Smooth muscle cell (in vitro differentiated cells): Measurements from ENCODE around the gene CRADD. TPM values are rescaled to one million over a fixed set of nuclear protein-coding genes. Genes with fewer than 3 reads are reported as not detected.
A peak's percentile ranks its signal among the peaks of the same experiment; 100 is the strongest.

Source experiments
- DNase-seq: peaks from one replicate; lab custom pipeline; 2025; ENCODE audit not compliant: unreplicated experiment; lab: John Stamatoyannopoulos, UW
- H2AFZ ChIP-seq: fragments of 200-600 bp; sonication (generic); 2 replicates; pipeline ENCODE4 v1.6.0; 2016; ENCODE audit warnings: antibody characterized with exemption, low read depth, mild to moderate bottlenecking
- H3F3A ChIP-seq: fragments of 200-600 bp; sonication (generic); 2 replicates; pipeline ENCODE4 v1.6.0; 2017; ENCODE audit warnings: antibody characterized with exemption, low read depth
- H3K27ac ChIP-seq: fragments of 200-600 bp; sonication (generic); 2 replicates; pipeline ENCODE4 v1.5.1; 2016; ENCODE audit warnings: low read depth, mild to moderate bottlenecking
- H3K27me3 ChIP-seq: fragments of 200-600 bp; sonication (generic); 2 replicates; pipeline ENCODE4 v1.6.1; 2016; ENCODE audit warnings: low read depth, mild to moderate bottlenecking
- H3K36me3 ChIP-seq: fragments of 200-600 bp; sonication (generic); 2 replicates; pipeline ENCODE4 v1.5.1; 2016; ENCODE audit warnings: low read depth
- H3K4me1 ChIP-seq: fragments of 200-600 bp; sonication (generic); 2 replicates; pipeline ENCODE4 v1.5.1; 2016; ENCODE audit warnings: low read depth
- H3K4me2 ChIP-seq: fragments of 200-600 bp; sonication (generic); 2 replicates; pipeline ENCODE4 v1.6.0; 2016; ENCODE audit warnings: mild to moderate bottlenecking
- H3K4me3 ChIP-seq: fragments of 200-600 bp; sonication (generic); 2 replicates; pipeline ENCODE4 v1.5.1; 2016; ENCODE audit warnings: mild to moderate bottlenecking
- H3K79me2 ChIP-seq: fragments of 200-600 bp; sonication (generic); 2 replicates; pipeline ENCODE4 v1.6.0; 2016; ENCODE audit warnings: low read depth, mild to moderate bottlenecking
- H3K9ac ChIP-seq: fragments of 200-600 bp; sonication (generic); 2 replicates; pipeline ENCODE4 v1.6.0; 2016; ENCODE audit warnings: low read depth
- H3K9me3 ChIP-seq: fragments of 200-600 bp; sonication (generic); replicated peaks from 2 replicates; pipeline ENCODE4 v1.5.1; 2016; ENCODE audit warnings: low read depth
- H4K20me1 ChIP-seq: fragments of 200-600 bp; sonication (generic); 2 replicates; pipeline ENCODE4 v1.6.0; 2016; ENCODE audit warnings: low read depth
- CTCF ChIP-seq: fragments of 200-600 bp; sonication (generic); IDR thresholded peaks from 2 replicates; pipeline ENCODE4 v1.5.1; 2017; ENCODE audit warnings: borderline replicate concordance, mild to moderate bottlenecking, antibody characterized with exemption; ENCODE audit not compliant: insufficient read depth, poor library complexity, severe bottlenecking
- WGBS: methylation state at CpG from one replicate; pipeline ENCODE4 v1.1.7; 2016; ENCODE audit warnings: low lambda C conversion rate; 5-methylcytosine and 5-hydroxymethylcytosine counted together
- polyA plus RNA-seq: library from polyadenylated mRNA; unstranded; fragments of >200 nt; fragmentation: Nextera tagmentation; extraction: Ambion mirVana; gene quantifications from 2 replicates; pipeline ENCODE4 v1.2.1, GENCODE V29; 2016
- total RNA-seq: library from RNA; depleted of rRNA; stranded (reverse); fragments of >200 nt; gene quantifications from 2 replicates; pipeline ENCODE4 v1.2.3, GENCODE V29; 2014

CRADD gene
- total and polyA plus RNA-seq, 2 experiments from 2014 or later = 10.7 to 28.6 TPM

DNA sequence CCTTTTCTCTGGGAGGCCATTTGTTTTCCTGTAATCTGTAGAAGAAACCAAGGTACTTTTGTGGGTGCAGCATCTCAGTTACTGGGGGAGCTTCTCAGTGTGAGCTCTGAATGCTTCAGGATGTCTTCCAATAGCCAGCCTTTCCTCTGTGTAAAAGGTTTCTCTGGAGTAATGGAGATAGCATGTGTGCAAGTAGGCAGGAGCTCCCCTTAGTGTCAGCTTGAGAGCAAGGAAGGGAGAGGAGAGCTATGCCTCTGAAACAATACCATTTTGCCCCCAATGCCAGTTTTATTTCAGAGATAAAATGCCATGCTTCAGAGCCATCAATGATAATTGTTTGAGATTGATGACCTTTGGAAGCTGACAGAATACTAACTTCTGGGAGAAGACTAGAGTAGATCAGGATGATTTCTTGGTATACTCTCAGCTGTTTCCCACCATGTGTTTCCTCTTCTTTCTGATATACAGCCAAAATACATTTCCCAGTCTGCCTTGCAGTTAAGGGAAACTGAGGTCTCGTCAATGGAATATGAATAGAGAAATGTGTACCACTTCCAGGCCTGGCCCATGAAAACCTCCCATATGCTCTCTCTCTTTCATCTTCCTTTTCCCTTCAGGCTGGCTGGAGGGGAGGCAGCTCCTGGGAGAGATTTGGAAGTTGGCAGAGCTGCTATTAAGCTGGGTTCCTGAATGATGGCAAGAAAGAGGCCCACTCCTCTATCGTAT is 125.7 kb downstream of the CRADD start:
- Histone ChIP-seq H3F3A (no peaks in the 10 kb centered on the region), H3K79me2 (no peaks in the 10 kb centered on the region), H3K27me3 (no peaks in the 10 kb centered on the region), H3K4me1 (peaks cover 9% of the 10 kb centered on the region), H4K20me1 (no peaks in the 10 kb centered on the region), H3K9ac (no peak overlapping the region), H3K4me2 (peak overlapping the region; percentile 35), H3K27ac (peak overlapping the region; percentile 31), H3K9me3 (no peaks in the 10 kb centered on the region), H2AFZ (no peak overlapping the region), H3K4me3 (no peak overlapping the region), H3K36me3 (no peaks in the 10 kb centered on the region)
- no peak for TF ChIP-seq CTCF
- no peak for DNase-seq
- 95% methylated on average over 2 of the region's 2 CpGs for WGBS

GRCh38 chr12:93803424-93803807 is 126.2 kb downstream of the CRADD start:
- no peaks in the 10 kb centered on the region for H3K36me3 ChIP-seq
- no peaks in the 10 kb centered on the region for H3K79me2 ChIP-seq
- H3K27me3 ChIP-seq = no peaks in the 10 kb centered on the region
- peak overlapping the region; percentile 31 for H3K27ac ChIP-seq
- H3K9ac ChIP-seq = no peak overlapping the region
- H3K4me3 ChIP-seq = no peak overlapping the region
- no peaks in the 10 kb centered on the region for H3F3A ChIP-seq
- no peak overlapping the region for H2AFZ ChIP-seq
- H4K20me1 ChIP-seq = no peaks in the 10 kb centered on the region
- no peak for TF ChIP-seq CTCF
- peaks cover 9% of the 10 kb centered on the region for H3K4me1 ChIP-seq
- H3K4me2 ChIP-seq = peak overlapping the region; percentile 35
- H3K9me3 ChIP-seq = no peaks in the 10 kb centered on the region
- DNase-seq = no peak
- 51% methylated on average over 4 of the region's 4 CpGs for WGBS

DNA sequence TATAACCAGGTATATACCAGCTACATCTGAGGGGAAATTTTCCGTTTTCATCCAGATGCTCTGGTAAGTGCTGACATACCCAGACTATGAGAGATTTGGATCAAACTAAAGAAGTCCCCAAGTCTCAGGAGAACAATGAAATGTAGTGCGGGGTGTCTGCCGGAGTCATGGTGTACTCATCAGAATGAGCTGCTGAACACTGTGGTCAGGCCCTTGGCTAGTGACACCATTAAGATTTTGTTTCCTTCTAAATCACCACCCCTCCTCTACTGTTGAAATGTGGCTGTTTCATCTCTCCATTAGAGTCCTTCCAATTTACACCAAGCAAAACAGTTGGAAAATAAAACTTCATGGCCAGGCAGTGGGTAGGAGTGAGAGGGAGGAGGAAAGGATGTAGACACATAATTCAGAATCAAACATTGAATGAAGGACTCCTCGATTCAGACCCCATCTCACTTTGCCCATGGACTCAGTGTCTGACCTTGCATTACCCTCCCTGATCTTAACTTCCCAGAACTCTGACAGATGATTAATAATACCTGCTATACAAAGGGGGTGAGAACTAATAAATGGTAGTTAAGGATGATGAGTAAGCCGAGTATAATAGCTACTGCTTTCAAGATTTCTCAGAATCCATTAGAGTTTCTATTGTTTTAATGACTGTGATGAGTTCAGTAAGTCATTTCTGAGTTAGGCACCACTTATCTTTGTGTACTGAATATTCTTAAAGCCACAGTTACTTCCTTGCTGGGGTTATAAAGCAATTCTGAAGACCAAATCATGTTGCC is 127.4 kb downstream of the CRADD start:
- Histone ChIP-seq H3K36me3 (no peaks in the 10 kb centered on the region), H3K9ac (no peak overlapping the region), H3F3A (no peaks in the 10 kb centered on the region), H3K27ac (no peak overlapping the region), H3K4me2 (no peak overlapping the region), H4K20me1 (no peaks in the 10 kb centered on the region), H3K4me1 (peaks cover 9% of the 10 kb centered on the region), H3K27me3 (no peaks in the 10 kb centered on the region), H3K9me3 (no peaks in the 10 kb centered on the region), H3K4me3 (no peak overlapping the region), H3K79me2 (no peaks in the 10 kb centered on the region), H2AFZ (no peak overlapping the region)
- no peak for DNase-seq
- no peak for TF ChIP-seq CTCF
- WGBS = 81% methylated on average over 5 of the region's 5 CpGs
